ENCODE results near the gene TCIRG1.

TCIRG1 gene

GRCh38 chr11:68036717-68037239 lies 2.0 kb upstream of the TCIRG1 start:
- no peak for DNase-seq (ENCODE audit: low read depth, low spot score)

- DNase-seq (ENCODE audit: low read depth, low spot score): no peak
Observed at GRCh38 chr11:68037411-68038225, 1.2 kb upstream of the TCIRG1 start.

- DNase-seq (ENCODE audit: low read depth, low spot score): no peak
Observed at GRCh38 chr11:68038226-68038717, 553 bp upstream of the TCIRG1 start.

- no peak for DNase-seq (ENCODE audit: low read depth, low spot score)
Observed at GRCh38 chr11:68039526-68040086, 781 bp downstream of the TCIRG1 start.

GRCh38 chr11:68040101-68040956 lies 1.5 kb downstream of the TCIRG1 start:
- DNase-seq (ENCODE audit: low read depth, low spot score): peak; percentile 52

GRCh38 chr11:68040957-68041591 lies 2.2 kb downstream of the TCIRG1 start:
- DNase-seq (ENCODE audit: low read depth, low spot score): no peak

GRCh38 chr11:68041617-68042218 lies 2.9 kb downstream of the TCIRG1 start:
- no peak for DNase-seq (ENCODE audit: low read depth, low spot score)

GRCh38 chr11:68042219-68043028 lies 3.6 kb downstream of the TCIRG1 start:
- DNase-seq (ENCODE audit: low read depth, low spot score): no peak

- no peak for DNase-seq (ENCODE audit: low read depth, low spot score)
Observed at GRCh38 chr11:68043029-68043348, 4.2 kb downstream of the TCIRG1 start.

GRCh38 chr11:68043349-68044144 lies 4.7 kb downstream of the TCIRG1 start:
- DNase-seq (ENCODE audit: low read depth, low spot score): no peak

GRCh38 chr11:68044145-68044813 lies 5.5 kb downstream of the TCIRG1 start:
- DNase-seq (ENCODE audit: low read depth, low spot score): no peak

- no peak for DNase-seq (ENCODE audit: low read depth, low spot score)
Observed at GRCh38 chr11:68044898-68045351, 6.1 kb downstream of the TCIRG1 start.

GRCh38 chr11:68047437-68048290 lies 8.8 kb downstream of the TCIRG1 start:
- no peak for DNase-seq (ENCODE audit: low read depth, low spot score)

GRCh38 chr11:68048681-68049508 lies 10.1 kb downstream of the TCIRG1 start:
- DNase-seq (ENCODE audit: low read depth, low spot score): no peak

GRCh38 chr11:68049509-68050370 lies 10.9 kb downstream of the TCIRG1 start:
- DNase-seq (ENCODE audit: low read depth, low spot score): no peak

- DNase-seq (ENCODE audit: low read depth, low spot score): no peak
Observed at GRCh38 chr11:68050371-68050841, 11.6 kb downstream of the TCIRG1 start.

All from smooth muscle cell of the brain vasculature (primary cell).